OCI-LY1 (cell line): ENCODE data around the gene LSM4.

ENCODE experiments used
- H2AFZ ChIP-seq: fragments of 200-600 bp; sonication (generic), shearing (Covaris generic); 2 replicates; pipeline ENCODE4 v1.6.0; 2014; ENCODE audit warnings: antibody characterized with exemption, mild to moderate bottlenecking, low read length
- H3F3A ChIP-seq: fragments of 200-600 bp; sonication (generic), shearing (Covaris generic); 2 replicates; pipeline ENCODE4 v1.6.0; 2014; ENCODE audit warnings: mild to moderate bottlenecking, antibody characterized with exemption, low read length, moderate library complexity; ENCODE audit not compliant: insufficient read depth
- H3K27ac ChIP-seq: fragments of 200-600 bp; sonication (generic); 2 replicates; pipeline ENCODE4 v1.5.1; 2014; ENCODE audit warnings: low read length, mixed run types, mild to moderate bottlenecking, low read depth; ENCODE audit not compliant: poor library complexity, severe bottlenecking
- H3K27me3 ChIP-seq: fragments of 200-600 bp; sonication (generic); 2 replicates; pipeline ENCODE4 v1.6.0; 2014; ENCODE audit warnings: antibody characterized with exemption, mild to moderate bottlenecking, low read length, moderate library complexity; ENCODE audit not compliant: insufficient read depth
- H3K36me3 ChIP-seq: fragments of 200-600 bp; sonication (generic); 2 replicates; pipeline ENCODE4 v1.6.1; 2014; ENCODE audit warnings: mild to moderate bottlenecking, antibody characterized with exemption, low read length, moderate library complexity, mixed read lengths; ENCODE audit not compliant: insufficient read depth
- H3K4me1 ChIP-seq: fragments of 200-600 bp; sonication (generic); 2 replicates; pipeline ENCODE4 v1.5.1; 2014; ENCODE audit warnings: mild to moderate bottlenecking, low read length, moderate library complexity; ENCODE audit not compliant: insufficient read depth, severe bottlenecking
- H3K4me2 ChIP-seq: fragments of 200-600 bp; sonication (generic), shearing (Covaris generic); 2 replicates; pipeline ENCODE4 v1.6.1; 2014; ENCODE audit warnings: low read length
- H3K4me3 ChIP-seq: fragments of 200-600 bp; sonication (generic); 2 replicates; pipeline ENCODE4 v1.5.1; 2014; ENCODE audit warnings: low read length, low read depth, mild to moderate bottlenecking, mixed read lengths; ENCODE audit not compliant: poor library complexity, severe bottlenecking
- H3K79me2 ChIP-seq: fragments of 200-600 bp; shearing (Covaris generic); 2 replicates; pipeline ENCODE4 v1.6.1; 2016; ENCODE audit warnings: mixed run types, low read length, mixed read lengths; ENCODE audit not compliant: insufficient read depth
- H3K9ac ChIP-seq: fragments of 200-600 bp; sonication (generic), shearing (Covaris generic); 2 replicates; pipeline ENCODE4 v1.6.1; 2014; ENCODE audit warnings: mild to moderate bottlenecking, low read length, mixed read lengths
- H3K9me2 ChIP-seq: fragments of 200-600 bp; sonication (generic), shearing (Covaris generic); 2 replicates; pipeline ENCODE4 v1.6.1; 2014; ENCODE audit warnings: low read depth, mild to moderate bottlenecking, low read length, mixed read lengths
- H3K9me3 ChIP-seq: fragments of 200-600 bp; shearing (Covaris generic); 2 replicates; pipeline ENCODE4 v1.6.1; 2014; ENCODE audit warnings: low read length, mixed read lengths
- H4K20me1 ChIP-seq: fragments of 200-600 bp; sonication (generic), shearing (Covaris generic); 2 replicates; pipeline ENCODE4 v1.6.0; 2016; ENCODE audit warnings: mild to moderate bottlenecking, low read length; ENCODE audit not compliant: insufficient read depth
- CTCF ChIP-seq: fragments of 200-600 bp; sonication (generic), shearing (Covaris generic); IDR thresholded peaks from 2 replicates; pipeline ENCODE4 v1.5.1; 2017; ENCODE audit warnings: mild to moderate bottlenecking, antibody characterized with exemption, low read length, moderate library complexity, mixed read lengths
- EZH2 ChIP-seq: fragments of 200-600 bp; sonication (generic), shearing (Covaris generic); IDR thresholded peaks from 2 replicates; pipeline ENCODE4 v1.8.0; 2017; ENCODE audit warnings: borderline replicate concordance, mixed run types, mild to moderate bottlenecking, antibody characterized with exemption, low read length, moderate library complexity, mixed read lengths

LSM4 gene

GRCh38 chr19:18273561-18274218 is 49.2 kb downstream of the LSM4 start:
- H3F3A ChIP-seq = no peaks in the 10 kb centered on the region
- H3K4me2 ChIP-seq = no peak overlapping the region
- H3K4me1 ChIP-seq = peaks cover 5% of the 10 kb centered on the region
- no peak overlapping the region for H3K4me3 ChIP-seq
- H3K27ac ChIP-seq = no peak overlapping the region
- peaks cover 2% of the 10 kb centered on the region; the same call in 1 of the 2 replicates for H3K36me3 ChIP-seq
- no peaks in the 10 kb centered on the region for H4K20me1 ChIP-seq
- no peaks in the 10 kb centered on the region for H3K27me3 ChIP-seq
- H3K9me2 ChIP-seq = no peaks in the 10 kb centered on the region
- H3K79me2 ChIP-seq = no peaks in the 10 kb centered on the region
- TF ChIP-seq EZH2 (no peak), CTCF (no peak)
- no peak overlapping the region for H2AFZ ChIP-seq
- no peak overlapping the region for H3K9ac ChIP-seq
- H3K9me3 ChIP-seq = no peaks in the 10 kb centered on the region

- Histone ChIP-seq H3K4me2 (no peak overlapping the region), H3K36me3 (no peaks in the 10 kb centered on the region), H3K9me3 (no peaks in the 10 kb centered on the region), H3K4me3 (no peak overlapping the region), H3F3A (no peaks in the 10 kb centered on the region), H3K9me2 (no peaks in the 10 kb centered on the region), H2AFZ (no peak overlapping the region), H3K27ac (no peak overlapping the region), H3K9ac (no peak overlapping the region), H4K20me1 (no peaks in the 10 kb centered on the region), H3K4me1 (no peaks in the 10 kb centered on the region), H3K79me2 (no peaks in the 10 kb centered on the region), H3K27me3 (no peaks in the 10 kb centered on the region; the same call in 1 of the 2 replicates)
- no peak for TF ChIP-seq EZH2
- TF ChIP-seq CTCF = no peak
Measured at GRCh38 chr19:18271433-18271841, 51.4 kb downstream of the LSM4 start.

GRCh38 chr19:18270326-18270725 is 52.5 kb downstream of the LSM4 start:
- Histone ChIP-seq H3K36me3 (no peaks in the 10 kb centered on the region), H2AFZ (no peak overlapping the region), H4K20me1 (no peaks in the 10 kb centered on the region), H3K4me2 (no peak overlapping the region), H3K9ac (no peak overlapping the region), H3K9me3 (no peaks in the 10 kb centered on the region), H3K79me2 (no peaks in the 10 kb centered on the region), H3K27me3 (no peaks in the 10 kb centered on the region; the same call in 1 of the 2 replicates), H3K9me2 (no peaks in the 10 kb centered on the region), H3K27ac (no peak overlapping the region), H3F3A (no peaks in the 10 kb centered on the region), H3K4me3 (no peak overlapping the region), H3K4me1 (no peaks in the 10 kb centered on the region)
- TF ChIP-seq CTCF (no peak), EZH2 (no peak)
